NCI-H446 treated with DMSO at 0.1 percent for 48 hours (cell line): ENCODE data around the gene RPL28.

Experiments used
- DNase-seq: peaks from one replicate; lab custom pipeline; 2025; lab: John Stamatoyannopoulos, UW

Gene RPL28

GRCh38 chr19:55373306-55373992 lies 12.3 kb upstream of the RPL28 start:
- no peak for DNase-seq

- no peak for DNase-seq
Measured at GRCh38 chr19:55373993-55374757, 11.6 kb upstream of the RPL28 start.

- DNase-seq: no peak
Measured at GRCh38 chr19:55376241-55376933, 9.3 kb upstream of the RPL28 start, which contains the start of gene TMEM190. TMEM190 (plus strand) TSS chr19:55376826; CDS start chr19:55376854, 28 bp downstream.

- no peak for DNase-seq
Measured at GRCh38 chr19:55377356-55378131, 8.2 kb upstream of the RPL28 start.

- DNase-seq: no peak
Measured at GRCh38 chr19:55379174-55379573, 6.6 kb upstream of the RPL28 start.

GRCh38 chr19:55382013-55382412 lies 3.7 kb upstream of the RPL28 start:
- DNase-seq: no peak

- DNase-seq: no peak
Measured at GRCh38 chr19:55382522-55383054, 3.1 kb upstream of the RPL28 start.

GRCh38 chr19:55383279-55384130 lies 2.2 kb upstream of the RPL28 start:
- DNase-seq: peak; percentile 44

- no peak for DNase-seq
Measured at GRCh38 chr19:55384131-55384919, 1.4 kb upstream of the RPL28 start, which contains the start of gene TMEM238. TMEM238 (minus strand) TSS chr19:55384292; CDS start chr19:55384259, 33 bp downstream.

GRCh38 chr19:55384920-55385723 lies 610 bp upstream of the RPL28 start:
- DNase-seq: peak; percentile 95

GRCh38 chr19:55386493-55386971 lies 800 bp downstream of the RPL28 start:
- DNase-seq: no peak

- no peak for DNase-seq
Measured at GRCh38 chr19:55387736-55388497, 2.2 kb downstream of the RPL28 start.

GRCh38 chr19:55389386-55390317 lies 3.9 kb downstream of the RPL28 start:
- no peak for DNase-seq

- no peak for DNase-seq
Measured at GRCh38 chr19:55390461-55390880, 4.7 kb downstream of the RPL28 start.

- DNase-seq: no peak
Measured at GRCh38 chr19:55391191-55391670, 5.5 kb downstream of the RPL28 start.

- no peak for DNase-seq
Measured at GRCh38 chr19:55391702-55392615, 6.2 kb downstream of the RPL28 start.
